Measurements from ENCODE around the gene LPP.

- TF ChIP-seq POLR2A (IDR thresholded peaks at IDR 0.05; ENCODE audit: low read depth, low read length) (no peak), TAF1 (IDR thresholded peaks at IDR 0.05; ENCODE audit: borderline replicate concordance, low read depth, low read length) (no peak), POLR2AphosphoS5 (IDR thresholded peaks at IDR 0.05; ENCODE audit: low read depth, low read length) (no peak)
Measured at GRCh38 chr3:188677344-188677743, 523.4 kb downstream of the LPP start.
